Stimulated activated memory B cell treated with anti-CD40 and anti-IgM and Interleukin-4, amounts not matched to agents 10 μg/mL and 1 μg/mL and 100 μg/mL, for 72 hours (primary cell): ENCODE data around the gene ASTN1.
"Not testable (repeated sequence)": the region's sequence is repeated elsewhere in the genome, so short reads cannot be mapped to it uniquely, and the experiment has no call there.

Experiments
- ATAC-seq: fragments of 150-1000 bp; cut with Tn5 transposase; 2 replicates; pipeline ENCODE4 v1.10.0; 2021
- H3K27ac Mint-ChIP-seq: one replicate; pipeline ENCODE4 v1.8.0; 2022; ENCODE audit warnings: mild to moderate bottlenecking, mixed read lengths
- H3K27me3 Mint-ChIP-seq: one replicate; pipeline ENCODE4 v1.8.0; 2022; ENCODE audit warnings: mixed read lengths
- H3K36me3 Mint-ChIP-seq: one replicate; pipeline ENCODE4 v1.8.0; 2022; ENCODE audit warnings: mixed read lengths
- H3K4me1 Mint-ChIP-seq: one replicate; pipeline ENCODE4 v1.8.0; 2022; ENCODE audit warnings: mixed read lengths
- H3K4me3 Mint-ChIP-seq: one replicate; pipeline ENCODE4 v1.8.0; 2022; ENCODE audit warnings: mild to moderate bottlenecking, moderate library complexity, mixed read lengths
- H3K9me3 Mint-ChIP-seq: one replicate; pipeline ENCODE4 v1.8.0; 2022; ENCODE audit warnings: mixed read lengths

ASTN1 gene

GRCh38 chr1:177092001-177092400, 72.5 kb downstream of the ASTN1 start:
- Mint-ChIP-seq H3K27ac (no peak overlapping the region), H3K9me3 (peaks cover 3% of the 10 kb centered on the region), H3K36me3 (no peaks in the 10 kb centered on the region), H3K27me3 (no peaks in the 10 kb centered on the region), H3K4me3 (no peak overlapping the region), H3K4me1 (no peaks in the 10 kb centered on the region)
- no peak for ATAC-seq

- H3K4me3 Mint-ChIP-seq = no peak overlapping the region
Observed at GRCh38 chr1:177091040-177091439, 73.5 kb downstream of the ASTN1 start.

GRCh38 chr1:177088966-177089365, 75.5 kb downstream of the ASTN1 start:
- H3K27ac Mint-ChIP-seq = no peak overlapping the region
- ATAC-seq = no peak
- H3K4me1 Mint-ChIP-seq = no peaks in the 10 kb centered on the region
- no peak overlapping the region for H3K4me3 Mint-ChIP-seq
- H3K9me3 Mint-ChIP-seq = no peaks in the 10 kb centered on the region
- no peaks in the 10 kb centered on the region for H3K27me3 Mint-ChIP-seq
- no peaks in the 10 kb centered on the region for H3K36me3 Mint-ChIP-seq

More at GRCh38 chr1:177091040-177091439, 73.5 kb downstream of the ASTN1 start:
- H3K36me3 Mint-ChIP-seq = no peaks in the 10 kb centered on the region
- H3K27me3 Mint-ChIP-seq = no peaks in the 10 kb centered on the region
- no peaks in the 10 kb centered on the region for H3K4me1 Mint-ChIP-seq
- no peak overlapping the region for H3K27ac Mint-ChIP-seq
- no peak for ATAC-seq
- H3K9me3 Mint-ChIP-seq = no peaks in the 10 kb centered on the region

GRCh38 chr1:177082855-177083693, 81.4 kb downstream of the ASTN1 start:
- no peaks in the 10 kb centered on the region for H3K4me1 Mint-ChIP-seq
- no peak for ATAC-seq
- H3K36me3 Mint-ChIP-seq = no peaks in the 10 kb centered on the region
- H3K27ac Mint-ChIP-seq = no peak overlapping the region
- peaks cover 3% of the 10 kb centered on the region for H3K9me3 Mint-ChIP-seq
- H3K27me3 Mint-ChIP-seq = no peaks in the 10 kb centered on the region
- H3K4me3 Mint-ChIP-seq = no peak overlapping the region

- Mint-ChIP-seq H3K27me3 (no peaks in the 10 kb centered on the region), H3K9me3 (peaks cover 3% of the 10 kb centered on the region), H3K4me1 (no peaks in the 10 kb centered on the region), H3K36me3 (no peaks in the 10 kb centered on the region), H3K4me3 (no peak overlapping the region), H3K27ac (no peak overlapping the region)
- no peak for ATAC-seq
Observed at GRCh38 chr1:177080564-177080963, 83.9 kb downstream of the ASTN1 start.

GRCh38 chr1:177077734-177078499, 86.6 kb downstream of the ASTN1 start:
- H3K27me3 Mint-ChIP-seq = no peaks in the 10 kb centered on the region
- peaks cover 3% of the 10 kb centered on the region for H3K9me3 Mint-ChIP-seq
- no peak for ATAC-seq
- H3K27ac Mint-ChIP-seq = no peak overlapping the region
- H3K4me1 Mint-ChIP-seq = no peaks in the 10 kb centered on the region
- H3K4me3 Mint-ChIP-seq = no peak overlapping the region
- H3K36me3 Mint-ChIP-seq = no peaks in the 10 kb centered on the region

- no peaks in the 10 kb centered on the region for H3K27me3 Mint-ChIP-seq
- H3K36me3 Mint-ChIP-seq = no peaks in the 10 kb centered on the region
- H3K4me1 Mint-ChIP-seq = no peaks in the 10 kb centered on the region
- peaks cover 3% of the 10 kb centered on the region for H3K9me3 Mint-ChIP-seq
- no peak overlapping the region for H3K27ac Mint-ChIP-seq
- H3K4me3 Mint-ChIP-seq = no peak overlapping the region
- ATAC-seq = no peak
Observed at GRCh38 chr1:177077006-177077405, 87.5 kb downstream of the ASTN1 start.

- H3K4me3 Mint-ChIP-seq, H3K36me3 Mint-ChIP-seq, H3K4me1 Mint-ChIP-seq, H3K27ac Mint-ChIP-seq, H3K27me3 Mint-ChIP-seq, H3K9me3 Mint-ChIP-seq, ATAC-seq: not testable (repeated sequence)
Observed at GRCh38 chr1:177074811-177075210, 89.7 kb downstream of the ASTN1 start.

GRCh38 chr1:177069490-177069889, 95.0 kb downstream of the ASTN1 start:
- Mint-ChIP-seq H3K4me1 (no peaks in the 10 kb centered on the region), H3K27ac (no peak overlapping the region), H3K9me3 (no peaks in the 10 kb centered on the region), H3K4me3 (no peak overlapping the region), H3K36me3 (no peaks in the 10 kb centered on the region), H3K27me3 (no peaks in the 10 kb centered on the region)
- no peak for ATAC-seq

GRCh38 chr1:177067752-177068410, 96.6 kb downstream of the ASTN1 start:
- Mint-ChIP-seq H3K36me3 (no peaks in the 10 kb centered on the region), H3K27me3 (no peaks in the 10 kb centered on the region), H3K9me3 (no peaks in the 10 kb centered on the region), H3K4me3 (no peak overlapping the region), H3K27ac (no peak overlapping the region), H3K4me1 (no peaks in the 10 kb centered on the region)
- no peak for ATAC-seq

- ATAC-seq = no peak
- H3K36me3 Mint-ChIP-seq = no peaks in the 10 kb centered on the region
- no peak overlapping the region for H3K4me3 Mint-ChIP-seq
- no peaks in the 10 kb centered on the region for H3K9me3 Mint-ChIP-seq
- no peaks in the 10 kb centered on the region for H3K27me3 Mint-ChIP-seq
- no peaks in the 10 kb centered on the region for H3K4me1 Mint-ChIP-seq
- H3K27ac Mint-ChIP-seq = no peak overlapping the region
Observed at GRCh38 chr1:177065430-177065829, 99.1 kb downstream of the ASTN1 start.

- H3K27ac Mint-ChIP-seq = no peak overlapping the region
- H3K4me1 Mint-ChIP-seq = no peaks in the 10 kb centered on the region
- H3K4me3 Mint-ChIP-seq = no peak overlapping the region
- no peak for ATAC-seq
- H3K36me3 Mint-ChIP-seq = no peaks in the 10 kb centered on the region
- no peaks in the 10 kb centered on the region for H3K27me3 Mint-ChIP-seq
- no peaks in the 10 kb centered on the region for H3K9me3 Mint-ChIP-seq
Observed at GRCh38 chr1:177063648-177064047, 100.9 kb downstream of the ASTN1 start.

- Mint-ChIP-seq H3K27ac (no peak overlapping the region), H3K4me3 (no peak overlapping the region), H3K9me3 (no peaks in the 10 kb centered on the region), H3K4me1 (no peaks in the 10 kb centered on the region), H3K27me3 (no peaks in the 10 kb centered on the region), H3K36me3 (no peaks in the 10 kb centered on the region)
- no peak for ATAC-seq
Observed at GRCh38 chr1:177054542-177054941, 110.0 kb downstream of the ASTN1 start.

GRCh38 chr1:177053648-177054047, 110.9 kb downstream of the ASTN1 start:
- ATAC-seq = no peak
- H3K36me3 Mint-ChIP-seq = no peaks in the 10 kb centered on the region
- H3K4me1 Mint-ChIP-seq = no peaks in the 10 kb centered on the region
- no peak overlapping the region for H3K27ac Mint-ChIP-seq
- H3K27me3 Mint-ChIP-seq = no peaks in the 10 kb centered on the region
- no peak overlapping the region for H3K4me3 Mint-ChIP-seq
- H3K9me3 Mint-ChIP-seq = no peaks in the 10 kb centered on the region

- no peak for ATAC-seq
- Mint-ChIP-seq H3K27me3 (peaks cover 12% of the 10 kb centered on the region), H3K4me3 (no peak overlapping the region), H3K27ac (no peak overlapping the region), H3K9me3 (peaks cover 3% of the 10 kb centered on the region), H3K36me3 (no peaks in the 10 kb centered on the region), H3K4me1 (no peaks in the 10 kb centered on the region)
Observed at GRCh38 chr1:177048314-177049069, 116.0 kb downstream of the ASTN1 start.
